Heart left ventricle (tissue), 16 donors: Measurements from ENCODE around the gene LRP1B. TPM values are rescaled to one million over a fixed set of nuclear protein-coding genes. Genes with fewer than 3 reads are reported as not detected.

ENCODE experiments used
- ATAC-seq, 4 donors: fragments of 200-7000 bp; cut with Tn5 transposase; one replicate each; pipeline ENCODE4 v1.9.1; 2020 to 2022; ENCODE audit warnings: moderate library complexity in 4 of 4, mild to moderate bottlenecking in 3 of 4, moderate number of reproducible peaks in 1 of 4
- DNase-seq, 5 donors: peaks; one replicate each; pipeline ENCODE4 v3.0.0-alpha.2; 2020
- H3K27ac ChIP-seq, 12 donors: fragments of 200-600 bp; sonication (generic) in 4 of 12; one replicate each; pipeline versions ENCODE4 v1.5.0 to v1.8.0; 2016 to 2022; ENCODE audit warnings: mild to moderate bottlenecking in 2 of 12
- H3K27me3 ChIP-seq, 9 donors: fragments of 200-600 bp; sonication (generic) in 2 of 9; one replicate each; pipeline versions ENCODE4 v1.5.1 to v1.8.0; 2016 to 2022; ENCODE audit warnings: mild to moderate bottlenecking in 3 of 9
- H3K36me3 ChIP-seq, 9 donors: fragments of 200-600 bp; sonication (generic) in 2 of 9; one replicate each; pipeline versions ENCODE4 v1.5.0 to v1.8.0; 2018 to 2022; ENCODE audit warnings: mild to moderate bottlenecking in 2 of 9
- H3K4me1 ChIP-seq, 12 donors: fragments of 200-600 bp; sonication (generic) in 4 of 12; one replicate each; pipeline versions ENCODE4 v1.5.0 to v1.8.0; 2016 to 2022; ENCODE audit warnings: mild to moderate bottlenecking in 3 of 12
- H3K4me3 ChIP-seq, 12 donors: fragments of 200-600 bp; sonication (generic) in 4 of 12; one replicate each; pipeline versions ENCODE4 v1.5.0 to v1.8.0; 2017 to 2022; ENCODE audit warnings: mild to moderate bottlenecking in 9 of 12, moderate library complexity in 4 of 12
- H3K9me3 ChIP-seq, 12 donors: fragments of 200-600 bp; sonication (generic) in 4 of 12; one replicate each; pipeline versions ENCODE4 v1.5.0 to v1.8.0; 2016 to 2022; ENCODE audit warnings: mild to moderate bottlenecking in 1 of 12
- CTCF ChIP-seq, 12 donors: fragments of 200-600 bp; sonication (generic) in 4 of 12; IDR thresholded peaks; one replicate each; pipeline versions ENCODE4 v1.5.0 to v1.8.0; 2018 to 2022; ENCODE audit warnings: antibody characterized with exemption in 12 of 12, mild to moderate bottlenecking in 5 of 12
- POLR2A ChIP-seq, 2 donors: fragments of 450-650 bp; IDR thresholded peaks; one replicate each; pipeline ENCODE4 v1.6.1; 2017; ENCODE audit warnings: antibody characterized with exemption in 2 of 2, mild to moderate bottlenecking in 2 of 2, moderate library complexity in 2 of 2
- WGBS, 4 donors: extraction: QIAGEN DNeasy Blood & Tissue Kit in 2 of 4; methylation state at CpG; one replicate each; pipeline versions ENCODE4 v1.1.5 to v1.1.7; 2013 to 2018; 5-methylcytosine and 5-hydroxymethylcytosine counted together
- intact Hi-C, 10 donors: fragments of 100-400 bp; cut with DNase I; formaldehyde crosslinking; loops; one replicate each; pipeline versions ENCODE4 v1.11.1 to v1.14.2; 2022
- polyA plus RNA-seq, 2 donors: library from polyadenylated mRNA; stranded (reverse); fragments of 200-250 nt; gene quantifications; one replicate each; pipeline ENCODE4 v1.2.3, GENCODE V29; 2013
- total RNA-seq, 9 donors: library from RNA; depleted of rRNA in 2 of 9; stranded (reverse); fragments of >200 nt in 2 of 9; fragmentation: NEBNext Ultra II Directional in 3 of 9; extraction: Animal tissue kit (Norgen Biotek cat#: 25700) in 3 of 9; gene quantifications; one replicate each; pipeline versions ENCODE4 v1.1.0 to v1.2.4, GENCODE V29; 2016 to 2023
- donor health status: ischemic (EF 13 %, LVEDD 7.1; RV severe dilation, severe dysfunction).
- donor health status: healthy with polysubstance abuse.
- donor health status: DM: no; HTN: yes; CAD: no.
- donor health status: DM: no; HTN: no; CAD: no.
- donor health status: ischemic (EF 25% LVEDD 6.9; RV normal size, moderate dysfunction).
- donor health status: ischemic (EF 25% LVEDD 5.7; RV mildly dilated, moderate dysfunction).
- donor health status: healthy.
- donor health status: DM: yes; HTN: yes; CAD: no.
- donor health status: ischemic (EF 35%, LVEDD 5.7; RV mildly dilated, moderate dysfunction).
- donor health status: nonischemic (EF 11% LVEDD 7.7; RV severe dilation, severe dysfunction).
- donor health status: DM: yes; HTN: yes; CAD: no.
- donor health status: PGD.
- donor health status: ischemic (EF 29% LVEDD 5.4; RV normal size, mild dysfunction).
- donor health status: nonischemic (EF 23%, LVEDD 6.1; RV moderate dilation, normal function).

The LRP1B gene
- total and polyA plus RNA-seq, 11 donors = 0.01 to 0.19 (median 0.11) TPM; not detected in 2

GRCh38 chr2:141589314-141589713 lies 541.5 kb downstream of the LRP1B start:
- DNase-seq (no peak), ATAC-seq (no peak)
- no peaks in the 10 kb centered on the region for H3K4me1 ChIP-seq
- intact Hi-C loops = no loop called here
- 77 to 83% (median 81%) methylated on average over 7 of the region's 7 CpGs for WGBS, 4 donors
- no peaks in the 10 kb centered on the region for H3K27me3 ChIP-seq
- peaks cover 0 to 14% (median 3%) of the 10 kb centered on the region in 12 donors for H3K9me3 ChIP-seq
- H3K4me3 ChIP-seq = no peak overlapping the region
- no peaks in the 10 kb centered on the region for H3K36me3 ChIP-seq
- TF ChIP-seq CTCF (IDR thresholded peaks at IDR 0.05) = no peak
- no peak for TF ChIP-seq POLR2A (IDR thresholded peaks at IDR 0.05)
- H3K27ac ChIP-seq = no peak overlapping the region

- peaks cover 0 to 3% (median 0%) of the 10 kb centered on the region in 12 donors for H3K9me3 ChIP-seq
- whole genome bisulfite sequencing, 4 donors = 79 to 96% (median 96%) methylated on average over 1 of the region's 1 CpG
- intact Hi-C loops = no loop called here
- TF ChIP-seq POLR2A (IDR thresholded peaks at IDR 0.05) = no peak
- no peak for TF ChIP-seq CTCF (IDR thresholded peaks at IDR 0.05)
- no peaks in the 10 kb centered on the region for H3K36me3 ChIP-seq
- no peaks in the 10 kb centered on the region for H3K4me1 ChIP-seq
- ATAC-seq (no peak), DNase-seq (no peak)
- no peak overlapping the region for H3K27ac ChIP-seq
- H3K4me3 ChIP-seq = no peak overlapping the region
- H3K27me3 ChIP-seq = no peaks in the 10 kb centered on the region
These were observed 543.8 kb downstream of the LRP1B start for GRCh38 chr2:141586985-141587384.

- Histone ChIP-seq H3K27me3 (no peaks in the 10 kb centered on the region), H3K27ac (no peak overlapping the region), H3K9me3 (no peaks in the 10 kb centered on the region), H3K4me1 (peaks cover 0 to 5% (median 0%) of the 10 kb centered on the region in 12 donors), H3K36me3 (no peaks in the 10 kb centered on the region), H3K4me3 (no peak overlapping the region)
- WGBS, 4 donors = 46 to 52% (median 47%) methylated on average over 3 of the region's 3 CpGs
- no peak for DNase-seq
- no peak for TF ChIP-seq POLR2A (IDR thresholded peaks at IDR 0.05)
- TF ChIP-seq CTCF (IDR thresholded peaks at IDR 0.05) = no peak
- peak in 3 of 4 donors; percentile 73 to 90 (median 89) for ATAC-seq
- intact Hi-C loops = no loop called here
These were observed 548.6 kb downstream of the LRP1B start for GRCh38 chr2:141582213-141582612.

GRCh38 chr2:141579071-141579470 lies 551.7 kb downstream of the LRP1B start:
- Histone ChIP-seq H3K9me3 (peaks cover 0 to 10% (median 1%) of the 10 kb centered on the region in 12 donors), H3K27ac (no peak overlapping the region), H3K4me1 (peaks cover 0 to 5% (median 0%) of the 10 kb centered on the region in 12 donors), H3K4me3 (no peak overlapping the region), H3K36me3 (no peaks in the 10 kb centered on the region), H3K27me3 (no peaks in the 10 kb centered on the region)
- WGBS, 4 donors = 82 to 87% (median 86%) methylated on average over 5 of the region's 5 CpGs
- intact Hi-C loops = no loop called here
- no peak for ATAC-seq
- TF ChIP-seq CTCF (IDR thresholded peaks at IDR 0.05) = no peak
- TF ChIP-seq POLR2A (IDR thresholded peaks at IDR 0.05) = no peak
- DNase-seq = no peak
